Nephron progenitor cell (in vitro differentiated cells): ENCODE measurements around the gene IMP3.

Source experiments
- DNase-seq: peaks from one replicate; pipeline ENCODE4 v3.0.0; 2021
- H3K27ac Mint-ChIP-seq: 2 replicates; pipeline ENCODE4 v1.8.0; 2021; ENCODE audit warnings: mild to moderate bottlenecking, moderate library complexity, mixed read lengths
- H3K27me3 Mint-ChIP-seq: 2 replicates; pipeline ENCODE4 v1.8.0; 2021; ENCODE audit warnings: mild to moderate bottlenecking, low read depth, mixed read lengths; ENCODE audit not compliant: poor library complexity
- H3K36me3 Mint-ChIP-seq: 2 replicates; pipeline ENCODE4 v1.8.0; 2021; ENCODE audit warnings: low read depth, mixed read lengths
- H3K4me1 Mint-ChIP-seq: 2 replicates; pipeline ENCODE4 v1.8.0; 2021; ENCODE audit warnings: mixed read lengths
- H3K4me3 Mint-ChIP-seq: 2 replicates; pipeline ENCODE4 v1.8.0; 2021; ENCODE audit warnings: mild to moderate bottlenecking, moderate library complexity, mixed read lengths
- H3K9me3 Mint-ChIP-seq: 2 replicates; pipeline ENCODE4 v1.8.0; 2021; ENCODE audit warnings: mild to moderate bottlenecking, moderate library complexity, mixed read lengths
- CTCF ChIP-seq: fragments of 200-600 bp; sonication (generic); IDR thresholded peaks from 2 replicates; pipeline ENCODE4 v1.5.0; 2021; ENCODE audit warnings: antibody characterized with exemption

The IMP3 gene

GRCh38 chr15:75590239-75590638, 49.8 kb downstream of the IMP3 start:
- Mint-ChIP-seq H3K9me3 (peaks cover 3% of the 10 kb centered on the region), H3K27me3 (peaks cover 4% of the 10 kb centered on the region), H3K36me3 (peaks cover 41% of the 10 kb centered on the region), H3K27ac (no peak overlapping the region), H3K4me3 (no peak overlapping the region), H3K4me1 (no peaks in the 10 kb centered on the region)
- no peak for DNase-seq
- TF ChIP-seq CTCF: no peak
